ENCODE data around the gene ZNF414. TPM values are rescaled to one million over a fixed set of nuclear protein-coding genes. Genes with fewer than 3 reads are reported as not detected.

The ZNF414 gene
- total and polyA plus RNA-seq, 10 of the 15 experiments (the other 5 are each of a cell fraction or from before 2014, with no cell fraction given), result 0.16 to 23.7 (median 5.3) TPM; not detected in 1

- TF ChIP-seq, protein P1, sequence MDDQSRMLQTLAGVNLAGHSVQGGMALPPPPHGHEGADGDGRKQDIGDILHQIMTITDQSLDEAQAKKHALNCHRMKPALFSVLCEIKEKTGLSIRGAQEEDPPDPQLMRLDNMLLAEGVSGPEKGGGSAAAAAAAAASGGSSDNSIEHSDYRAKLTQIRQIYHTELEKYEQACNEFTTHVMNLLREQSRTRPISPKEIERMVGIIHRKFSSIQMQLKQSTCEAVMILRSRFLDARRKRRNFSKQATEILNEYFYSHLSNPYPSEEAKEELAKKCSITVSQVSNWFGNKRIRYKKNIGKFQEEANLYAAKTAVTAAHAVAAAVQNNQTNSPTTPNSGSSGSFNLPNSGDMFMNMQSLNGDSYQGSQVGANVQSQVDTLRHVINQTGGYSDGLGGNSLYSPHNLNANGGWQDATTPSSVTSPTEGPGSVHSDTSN (IDR thresholded peaks at IDR 0.05; ENCODE audit: insufficient replicate concordance, low read depth, low read length), result peak; percentile 34
- TF ChIP-seq, protein P2, sequence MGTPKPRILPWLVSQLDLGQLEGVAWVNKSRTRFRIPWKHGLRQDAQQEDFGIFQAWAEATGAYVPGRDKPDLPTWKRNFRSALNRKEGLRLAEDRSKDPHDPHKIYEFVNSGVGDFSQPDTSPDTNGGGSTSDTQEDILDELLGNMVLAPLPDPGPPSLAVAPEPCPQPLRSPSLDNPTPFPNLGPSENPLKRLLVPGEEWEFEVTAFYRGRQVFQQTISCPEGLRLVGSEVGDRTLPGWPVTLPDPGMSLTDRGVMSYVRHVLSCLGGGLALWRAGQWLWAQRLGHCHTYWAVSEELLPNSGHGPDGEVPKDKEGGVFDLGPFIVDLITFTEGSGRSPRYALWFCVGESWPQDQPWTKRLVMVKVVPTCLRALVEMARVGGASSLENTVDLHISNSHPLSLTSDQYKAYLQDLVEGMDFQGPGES (IDR thresholded peaks at IDR 0.05), result no peak
- TF ChIP-seq SPI1 (IDR thresholded peaks at IDR 0.05; ENCODE audit: borderline replicate concordance, insufficient read depth, low read depth, low read length), result peak; percentile 98
- TF ChIP-seq CHD4 (IDR thresholded peaks at IDR 0.05), result 0 out of 2 replicates have a peak, but pooled peaks have one; percentile 43
- 0 out of 2 replicates have a peak, but pooled peaks have one; percentile 27 for TF ChIP-seq POLR2AphosphoS5 (IDR thresholded peaks at IDR 0.05; ENCODE audit: low read length)
- 0 out of 2 replicates have a peak, but pooled peaks have one; percentile 37 for TF ChIP-seq RB1 (IDR thresholded peaks at IDR 0.05; ENCODE audit: borderline replicate concordance)
Observed at GRCh38 chr19:8473648-8474476, 40.1 kb downstream of the ZNF414 start (continued).

DNA sequence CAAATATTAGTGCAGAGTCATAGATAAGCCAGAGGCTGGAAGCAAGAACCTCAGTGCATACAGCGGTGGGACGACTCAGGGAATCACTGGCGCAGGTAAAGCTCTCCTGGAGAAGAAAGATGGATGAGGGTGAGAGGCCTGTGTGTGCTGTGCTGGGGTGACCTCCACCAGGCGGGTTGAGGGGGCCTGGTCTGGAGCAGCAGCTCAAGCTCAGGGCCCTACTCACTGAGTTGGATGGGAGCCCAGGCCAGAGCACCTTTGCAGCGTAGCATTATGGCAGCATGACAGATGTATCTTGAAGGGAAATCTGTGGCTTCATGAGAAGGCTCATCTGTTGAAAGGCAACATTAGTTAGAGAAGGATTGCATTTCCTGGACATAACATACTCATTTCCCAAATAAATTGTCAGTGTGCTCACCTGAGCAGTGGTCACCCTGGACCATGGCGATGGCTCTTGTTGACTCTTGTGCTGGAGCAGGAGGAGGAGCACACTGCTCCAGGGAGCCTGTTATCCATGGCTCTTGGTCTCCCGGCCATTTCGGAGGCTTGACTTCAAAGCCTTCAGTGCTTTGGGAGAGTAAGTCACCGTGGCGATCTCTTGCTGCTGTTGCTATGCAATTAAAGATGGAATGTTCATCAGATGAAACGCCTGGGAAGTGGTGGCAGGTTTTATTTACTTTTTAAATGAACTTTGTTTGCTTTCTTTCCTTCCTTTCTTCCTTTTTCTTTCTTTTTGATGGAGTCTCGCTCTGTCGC, 44.2 kb downstream of the ZNF414 start:
- in situ Hi-C loops (cut with MboI) (no loop called here), intact Hi-C loops (cut with micrococcal nuclease; ENCODE audit: unreplicated experiment) (no loop called here)
- BruUV-seq (replicated peaks), result no TSS peak
- Histone ChIP-seq H3K36me3 (ENCODE audit: control insufficient read depth in 2 of 2, insufficient read depth in 2 of 2, low read length in 1 of 2) (peaks cover 32 to 36% of the 10 kb centered on the region in 2 experiments), H3K27me3 (replicated peaks in 1 of 2; ENCODE audit: control insufficient read depth in 2 of 2, insufficient read depth in 2 of 2, low read length in 1 of 2) (no peaks in the 10 kb centered on the region), H4K20me1 (ENCODE audit: control insufficient read depth, insufficient read depth) (peaks cover 3% of the 10 kb centered on the region), H3K4me2 (ENCODE audit: control insufficient read depth, insufficient read depth) (no peak overlapping the region), H3K27ac (ENCODE audit: control insufficient read depth, insufficient read depth) (no peak overlapping the region), H2AFZ (ENCODE audit: control insufficient read depth, low read depth, low read length) (no peak overlapping the region), H3K4me1 (ENCODE audit: control insufficient read depth, insufficient read depth, low read length) (peaks cover 28% of the 10 kb centered on the region), H3K9me3 (replicated peaks; ENCODE audit: control insufficient read depth, insufficient read depth, low read length) (no peaks in the 10 kb centered on the region), H3K9ac (ENCODE audit: control insufficient read depth, insufficient read depth, low read length) (no peak overlapping the region), H3K4me3 (no peak overlapping the region), H3K79me2 (ENCODE audit: control insufficient read depth, insufficient read depth, low read length) (peaks cover 8% of the 10 kb centered on the region)
- ChIA-PET RAD21 (ENCODE audit: unreplicated experiment) (no interaction called here), SMC1A (ENCODE audit: uncharacterized antibody, unreplicated experiment) (no interaction called here), CTCF (no interaction called here), POLR2A (no interaction called here)
- ATAC-seq (no peak), DNase-seq (ENCODE audit: low read depth, low spot score) (no peak), FAIRE-seq (no peak)
- TF ChIP-seq IKZF2 (IDR thresholded peaks at IDR 0.05) (no peak), PML (IDR thresholded peaks at IDR 0.05; ENCODE audit: low read length) (no peak), GATAD2B (conservative IDR thresholded peaks at IDR 0.05; ENCODE audit: low read depth) (no peak), NR2F1 (conservative IDR thresholded peaks at IDR 0.05) (no peak), BACH1 (IDR thresholded peaks at IDR 0.05; ENCODE audit: borderline replicate concordance) (no peak), LARP7 (IDR thresholded peaks at IDR 0.05) (no peak)
- 95% methylated on average over 13 of the region's 13 CpGs for WGBS (ENCODE audit: insufficient coverage, insufficient replicate concordance, low lambda C conversion rate, missing lambda C conversion rate)

All from GM12878 (cell line).